H1 (cell line): ENCODE data around the gene GFAP. TPM values are rescaled to one million over a fixed set of nuclear protein-coding genes. Genes with fewer than 3 reads are reported as not detected.

ENCODE experiments used
- CTCF ChIA-PET: fragments of 300-600 bp; sonication (Branson Sonifier 250); formaldehyde crosslinking; loops from one replicate; lab custom pipeline; 2021; ENCODE audit not compliant: partially characterized antibody; lab: Charles Lee
- POLR2A ChIA-PET: fragments of 300-600 bp; sonication (Branson Sonifier 250); formaldehyde crosslinking; loops from one replicate; lab custom pipeline; 2021; ENCODE audit warnings: inconsistent platforms; ENCODE audit not compliant: partially characterized antibody; lab: Charles Lee
- DNase-seq, 2 experiments: peaks; one replicate each; pipeline versions ENCODE4 v3.0.0 to v3.0.0-alpha.2; 2010 to 2022; ENCODE audit warnings: low spot score in 2 of 2, low read depth in 1 of 2, mixed read lengths in 1 of 2
- FAIRE-seq: peaks from 2 replicates; lab custom pipeline; 2011; peaks lifted over from hg19 to GRCh38; lab: Jason Lieb, UNC
- H2AFZ ChIP-seq: 2 replicates; pipeline ENCODE4 v1.8.1; 2012; ENCODE audit warnings: low read length, inconsistent platforms
- H2AK5ac ChIP-seq: 2 replicates; pipeline ENCODE4 v1.6.1; 2013; ENCODE audit warnings: low read depth, low read length
- H2BK120ac ChIP-seq: replicated peaks from 2 replicates; pipeline ENCODE3; 2013; ENCODE audit warnings: low read depth, low read length, inconsistent platforms
- H2BK12ac ChIP-seq: 2 replicates; pipeline ENCODE4 v1.6.1; 2013; ENCODE audit warnings: low read depth, low read length
- H2BK15ac ChIP-seq: 2 replicates; pipeline ENCODE4 v1.6.1; 2013; ENCODE audit warnings: low read length
- H2BK20ac ChIP-seq: 2 replicates; pipeline ENCODE4 v1.6.1; 2013; ENCODE audit warnings: low read length
- H2BK5ac ChIP-seq: 2 replicates; pipeline ENCODE4 v1.6.1; 2013; ENCODE audit warnings: low read depth, low read length
- H3K14ac ChIP-seq: 2 replicates; pipeline ENCODE4 v1.6.1; 2013; ENCODE audit warnings: inconsistent platforms; ENCODE audit not compliant: insufficient read length
- H3K18ac ChIP-seq: 2 replicates; pipeline ENCODE4 v1.6.1; 2013; ENCODE audit warnings: low read length; ENCODE audit errors: extremely low read depth
- H3K23ac ChIP-seq: 2 replicates; pipeline ENCODE4 v1.6.1; 2013; ENCODE audit warnings: inconsistent platforms; ENCODE audit not compliant: insufficient read length
- H3K23me2 ChIP-seq: 2 replicates; pipeline ENCODE4 v1.6.1; 2013; ENCODE audit warnings: low read depth, low read length
- H3K27ac ChIP-seq: 2 replicates; pipeline ENCODE4 v1.6.1; 2011; ENCODE audit warnings: low read depth, low read length, inconsistent platforms
- H3K27me3 ChIP-seq, 4 experiments: replicated peaks in 1 of 4; 1 replicate in 1 of 4; 2 replicates in 3 of 4; pipeline versions ENCODE4 v1.6.1 to v1.8.1; 2011 to 2013; ENCODE audit warnings: low read length in 3 of 4, mild to moderate bottlenecking in 3 of 4, inconsistent platforms in 2 of 4, mixed read lengths in 2 of 4, moderate library complexity in 1 of 4; ENCODE audit not compliant: control insufficient read depth in 3 of 4, insufficient read depth in 3 of 4; ENCODE audit errors: extremely low read depth in 1 of 4
- H3K36me3 ChIP-seq, 4 experiments: 2 replicates each; pipeline versions ENCODE4 v1.6.1 to v1.8.1; 2011 to 2013; ENCODE audit warnings: mild to moderate bottlenecking in 4 of 4, low read length in 3 of 4, moderate library complexity in 2 of 4, control low read depth in 1 of 4, inconsistent platforms in 1 of 4; ENCODE audit not compliant: insufficient read depth in 4 of 4, control insufficient read depth in 2 of 4
- H3K4ac ChIP-seq: replicated peaks from 2 replicates; pipeline ENCODE3; 2013; ENCODE audit warnings: low read length, low read depth, mixed read lengths, inconsistent platforms; ENCODE audit not compliant: insufficient read length
- H3K4me1 ChIP-seq, 4 experiments: replicated peaks in 1 of 4; 1 replicate in 1 of 4; 2 replicates in 3 of 4; pipeline versions ENCODE4 v1.6.1 to v1.8.1; 2011 to 2013; ENCODE audit warnings: low read length in 3 of 4, inconsistent platforms in 2 of 4, mixed read lengths in 1 of 4; ENCODE audit not compliant: insufficient read depth in 4 of 4, control insufficient read depth in 3 of 4
- H3K4me2 ChIP-seq, 2 experiments: 2 replicates each; pipeline versions ENCODE4 v1.6.1 to v1.8.1; 2011 to 2013; ENCODE audit warnings: low read depth in 2 of 2, low read length in 2 of 2, control low read depth in 1 of 2, inconsistent platforms in 1 of 2, mild to moderate bottlenecking in 1 of 2; ENCODE audit not compliant: insufficient read depth in 1 of 2
- H3K4me3 ChIP-seq, 4 experiments: fragments of 200-600, 300-600 bp in 1 of 4; sonication (generic), shearing (Covaris generic), sonication (Bioruptor Twin) in 1 of 4; 2 replicates each; pipeline versions ENCODE4 v1.5.1 to v1.8.1; 2011 to 2016; ENCODE audit warnings: low read length in 4 of 4, low read depth in 3 of 4, control low read depth in 2 of 4, inconsistent platforms in 2 of 4, mild to moderate bottlenecking in 2 of 4, mixed read lengths in 1 of 4, moderate library complexity in 1 of 4; ENCODE audit not compliant: insufficient read depth in 2 of 4; ENCODE audit errors: extremely low read depth in 1 of 4
- H3K56ac ChIP-seq: replicated peaks from 2 replicates; pipeline ENCODE3; 2013; ENCODE audit warnings: low read depth, mild to moderate bottlenecking, mixed read lengths, low read length, inconsistent platforms; ENCODE audit not compliant: insufficient read length
- H3K79me1 ChIP-seq: 2 replicates; pipeline ENCODE4 v1.6.1; 2013; ENCODE audit warnings: low read depth, low read length, control low read depth
- H3K79me2 ChIP-seq, 2 experiments: 2 replicates each; pipeline versions ENCODE4 v1.6.1 to v1.8.1; 2012 to 2013; ENCODE audit warnings: low read length in 2 of 2, mild to moderate bottlenecking in 2 of 2, inconsistent platforms in 1 of 2; ENCODE audit not compliant: insufficient read depth in 2 of 2, control insufficient read depth in 1 of 2
- H3K9ac ChIP-seq, 4 experiments: replicated peaks in 1 of 4; 1 replicate in 1 of 4; 2 replicates in 3 of 4; pipeline versions ENCODE4 v1.6.1 to v1.8.1; 2011 to 2013; ENCODE audit warnings: low read depth in 3 of 4, low read length in 3 of 4, control low read depth in 2 of 4, mild to moderate bottlenecking in 2 of 4, moderate library complexity in 2 of 4, inconsistent platforms in 1 of 4; ENCODE audit errors: extremely low read depth in 1 of 4
- H3K9me3 ChIP-seq, 2 experiments: 2 replicates each; pipeline versions ENCODE4 v1.6.1 to v1.8.1; 2012 to 2013; ENCODE audit warnings: mild to moderate bottlenecking in 2 of 2, moderate library complexity in 2 of 2, control low read depth in 1 of 2, inconsistent platforms in 1 of 2, low read depth in 1 of 2, low read length in 1 of 2, mixed read lengths in 1 of 2; ENCODE audit not compliant: insufficient read depth in 2 of 2
- H4K20me1 ChIP-seq, 2 experiments: replicated peaks in 1 of 2; 2 replicates each; pipeline versions ENCODE3 to v1.8.1; 2011 to 2013; ENCODE audit warnings: inconsistent platforms in 2 of 2, low read length in 2 of 2, mild to moderate bottlenecking in 1 of 2; ENCODE audit not compliant: insufficient read depth in 2 of 2, control insufficient read depth in 1 of 2
- H4K5ac ChIP-seq: 2 replicates; pipeline ENCODE4 v1.6.1; 2013; ENCODE audit warnings: low read length, low read depth, mixed read lengths, inconsistent platforms; ENCODE audit not compliant: insufficient read length
- H4K8ac ChIP-seq: 2 replicates; pipeline ENCODE4 v1.8.0; 2013; ENCODE audit warnings: mild to moderate bottlenecking, moderate library complexity, low read length, inconsistent platforms; ENCODE audit not compliant: insufficient read depth; ENCODE audit errors: extremely low read depth
- H4K91ac ChIP-seq: replicated peaks from 2 replicates; pipeline ENCODE3; 2013; ENCODE audit warnings: low read length, mixed read lengths, inconsistent platforms; ENCODE audit not compliant: insufficient read length
- KDM4A ChIP-seq: IDR thresholded peaks from one replicate; pipeline ENCODE4 v1.7.1; 2012; ENCODE audit warnings: low read depth, mild to moderate bottlenecking, moderate library complexity, low read length, inconsistent platforms; ENCODE audit not compliant: severe bottlenecking
- RXRA ChIP-seq: IDR thresholded peaks from 2 replicates; pipeline ENCODE4 v1.6.1; 2011; ENCODE audit warnings: low read depth, mild to moderate bottlenecking, low read length, moderate library complexity; ENCODE audit not compliant: insufficient read depth
- WGBS, 2 experiments: shearing (Covaris generic) in 1 of 2; methylation state at CpG; one replicate each; pipeline versions ENCODE4 v1.1.6 to v1.1.7; 2013 to 2015; ENCODE audit warnings: low lambda C conversion rate in 2 of 2, mixed read lengths in 2 of 2, inconsistent platforms in 1 of 2, low coverage in 1 of 2, missing lambda C conversion rate in 1 of 2; ENCODE audit not compliant: insufficient replicate concordance in 2 of 2, insufficient coverage in 1 of 2, insufficient read length in 1 of 2; ENCODE audit errors: extremely low coverage in 1 of 2, missing lambda C conversion rate in 1 of 2; 5-methylcytosine and 5-hydroxymethylcytosine counted together
- microRNA-seq, 2 experiments: library from miRNA; unstranded; fragments of <30 nt; microRNA quantifications; one replicate each; pipeline versions ENCODE4 to v1.2.0, GENCODE V29; 2016 to 2020; ENCODE audit warnings: borderline microRNAs expressed in 2 of 2, borderline number of aligned reads in 2 of 2, borderline replicate concordance in 1 of 2
- polyA plus RNA-seq, 7 experiments: library from polyadenylated mRNA; depleted of rRNA in 3 of 7; stranded (reverse) in 5 of 7; unstranded in 2 of 7; fragments of >200 nt in 5 of 7; fragments of 200-250 nt in 2 of 7; gene quantifications; 1 replicate in 5 of 7; 2 replicates in 1 of 7; 4 replicates in 1 of 7; pipeline versions ENCODE4 v1.2.1 to v1.2.3, GENCODE V29; 2011 to 2013; ENCODE audit warnings: missing spikeins in 2 of 7, mixed read lengths in 2 of 7
- small RNA-seq: library from polyadenylated mRNA; stranded (forward); fragments of <200 nt; extraction: miRNeasy Mini kit (QIAGEN cat#:217004); gene quantifications from one replicate; pipeline ENCODE3, GENCODE V24; 2013; ENCODE audit not compliant: insufficient read depth
- total RNA-seq: library from RNA; stranded (reverse); fragmentation: NEBNext Ultra II Directional; extraction: Animal tissue kit (Norgen Biotek cat#: 25700); gene quantifications from 2 replicates; pipeline ENCODE4 v1.2.1, GENCODE V29; 2021

Gene GFAP
- total and polyA plus RNA-seq, 2 of the 8 experiments (the other 6 are each of a cell fraction or from before 2014, with no cell fraction given), result 1.3 to 1.5 TPM

DNA sequence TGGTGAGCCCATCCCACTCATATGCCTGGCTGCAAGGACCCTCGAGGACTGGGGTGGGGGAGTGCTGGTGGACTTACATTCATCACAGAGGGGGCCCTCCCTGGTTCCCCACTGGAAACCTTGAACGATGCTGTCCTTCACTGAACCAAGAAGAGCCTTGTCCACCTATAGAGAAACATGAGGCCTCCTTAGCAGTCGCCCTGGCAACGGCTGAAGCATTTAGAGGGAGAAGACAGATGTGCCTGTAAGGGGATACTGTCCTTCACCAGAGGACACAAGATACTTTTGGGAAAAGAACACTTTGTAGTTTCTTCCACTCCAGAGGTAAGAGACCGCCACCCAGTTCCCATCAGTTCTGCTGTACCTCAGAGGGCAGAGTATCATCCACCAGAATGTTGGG lies 61.1 kb downstream of the GFAP start:
- CTCF ChIA-PET, result interaction anchor here (0.8 to 28.4 kb wide), 6 partner anchors 9 to 80 kb away, joined by 3 to 577 read pairs (median 5); no protein-coding TSS in a partner anchor

More for the DNA sequence above, 61.1 kb downstream of the GFAP start:
- H4K8ac ChIP-seq, result no peak overlapping the region
- no peak overlapping the region for H3K4me2 ChIP-seq
- H3K23me2 ChIP-seq, result no peaks in the 10 kb centered on the region
- no peaks in the 10 kb centered on the region for H3K4me1 ChIP-seq
- no peak overlapping the region for H3K27ac ChIP-seq
- FAIRE-seq (no peak), DNase-seq (no peak)
- peaks cover 31 to 85% (median 63%) of the 10 kb centered on the region in 4 experiments for H3K36me3 ChIP-seq
- H3K9ac ChIP-seq, result no peak overlapping the region
- H2BK15ac ChIP-seq, result no peak overlapping the region
- no peak overlapping the region for H3K4ac ChIP-seq
- H2BK12ac ChIP-seq, result no peak overlapping the region
- H3K18ac ChIP-seq, result no peak overlapping the region
- POLR2A ChIA-PET, result interaction anchor here (1.2 kb wide), 1 partner anchor 28 kb away, joined by 5 read pairs; no protein-coding TSS in a partner anchor
- H2BK120ac ChIP-seq, result no peak overlapping the region
- H2BK5ac ChIP-seq, result no peak overlapping the region
- no peak overlapping the region for H2BK20ac ChIP-seq
- no peak overlapping the region for H3K56ac ChIP-seq
- H4K5ac ChIP-seq, result no peak overlapping the region
- H3K23ac ChIP-seq, result no peak overlapping the region
- no peaks in the 10 kb centered on the region for H3K27me3 ChIP-seq
- no peak overlapping the region for H2AFZ ChIP-seq
- TF ChIP-seq RXRA (no peak), KDM4A (no peak)
- H4K91ac ChIP-seq, result no peak overlapping the region
- no peaks in the 10 kb centered on the region for H3K9me3 ChIP-seq
- 89% methylated on average over 5 of the region's 5 CpGs; no CpG with 5 or more reads in 1 of the 2 experiments for WGBS, 2 experiments
- peaks cover 0 to 1% of the 10 kb centered on the region in 2 experiments for H4K20me1 ChIP-seq
- no peak overlapping the region for H3K14ac ChIP-seq
- H3K79me2 ChIP-seq, result no peaks in the 10 kb centered on the region
- no peak overlapping the region for H2AK5ac ChIP-seq
- no peaks in the 10 kb centered on the region for H3K79me1 ChIP-seq
- H3K4me3 ChIP-seq, result no peak overlapping the region

Small RNA genes lying within 50 kb of the gene (microRNA-seq; reads per million reads assigned to microRNA genes)
- gene MIR6783, result 0.20 to 0.92 reads per million in 2 experiments

Small RNA genes lying within 50 kb of the gene (small RNA-seq; reads per million reads assigned to genes)
- gene CCDC103 (not detected), gene MIR6783 (9.1 reads per million, percentile 80 among the genes with 10 or more reads in this experiment), gene RN7SL405P (not detected)

Other genes starting within 250 kb of the GFAP start
- 33.2 and 38.1 TPM in 2 replicates for gene CCDC43, start 225.7 kb downstream of the GFAP start, total RNA-seq
- 4.0 and 4.9 TPM in 2 replicates for gene CCDC43, start 225.7 kb downstream of the GFAP start, polyA plus RNA-seq (2011; rRNA removed)
- 26.9 and 29.1 TPM in 2 replicates for gene DBF4B, start 206.8 kb downstream of the GFAP start, total RNA-seq
- 20.2 and 27.6 TPM in 2 replicates for gene DBF4B, start 206.8 kb downstream of the GFAP start, polyA plus RNA-seq (2011; rRNA removed)
- 2.8 and 2.9 TPM in 2 replicates for gene ADAM11, start 156.5 kb downstream of the GFAP start, total RNA-seq
- gene ADAM11, start 156.5 kb downstream of the GFAP start, polyA plus RNA-seq (2011; rRNA removed), result 2.3 and 2.7 TPM in 2 replicates
- gene GJC1, start 85.2 kb downstream of the GFAP start, total RNA-seq, result 154 and 156 TPM in 2 replicates
- gene GJC1, start 85.2 kb downstream of the GFAP start, polyA plus RNA-seq (2011; rRNA removed), result 22.1 and 29.1 TPM in 2 replicates
- not detected in 2 replicates for gene HIGD1B, start 67.6 kb downstream of the GFAP start, total RNA-seq
- gene HIGD1B, start 67.6 kb downstream of the GFAP start, polyA plus RNA-seq (2011; rRNA removed), result not detected in 2 replicates
- gene EFTUD2, start 16.1 kb downstream of the GFAP start, total RNA-seq, result 174 and 195 TPM in 2 replicates
- 118 and 127 TPM in 2 replicates for gene EFTUD2, start 16.1 kb downstream of the GFAP start, polyA plus RNA-seq (2011; rRNA removed)
- 58.1 and 59.4 TPM in 2 replicates for gene KIF18B, start 32.3 kb upstream of the GFAP start, total RNA-seq
- gene KIF18B, start 32.3 kb upstream of the GFAP start, polyA plus RNA-seq (2011; rRNA removed), result 39.0 and 51.1 TPM in 2 replicates
- gene C1QL1, start 52.8 kb upstream of the GFAP start, total RNA-seq, result 7.5 and 7.6 TPM in 2 replicates
- gene C1QL1, start 52.8 kb upstream of the GFAP start, polyA plus RNA-seq (2011; rRNA removed), result 10.5 and 16.5 TPM in 2 replicates
- 33.7 and 35.6 TPM in 2 replicates for gene DCAKD, start 136.1 kb upstream of the GFAP start, total RNA-seq
- 52.9 and 61.8 TPM in 2 replicates for gene DCAKD, start 136.1 kb upstream of the GFAP start, polyA plus RNA-seq (2011; rRNA removed)
- 149 and 152 TPM in 2 replicates for gene NMT1, start 145.8 kb upstream of the GFAP start, total RNA-seq
- gene NMT1, start 145.8 kb upstream of the GFAP start, polyA plus RNA-seq (2011; rRNA removed), result 35.5 and 42.9 TPM in 2 replicates
- gene PLCD3, start 217.0 kb upstream of the GFAP start, total RNA-seq, result 42.7 and 48.1 TPM in 2 replicates
- 26.5 and 32.3 TPM in 2 replicates for gene PLCD3, start 217.0 kb upstream of the GFAP start, polyA plus RNA-seq (2011; rRNA removed)
- 9.3 and 10.7 TPM in 2 replicates for gene ACBD4, start 220.2 kb upstream of the GFAP start, total RNA-seq
- gene ACBD4, start 220.2 kb upstream of the GFAP start, polyA plus RNA-seq (2011; rRNA removed), result 7.3 and 14.2 TPM in 2 replicates
- gene HEXIM1, start 233.0 kb upstream of the GFAP start, total RNA-seq, result 36.9 and 38.3 TPM in 2 replicates
- gene HEXIM1, start 233.0 kb upstream of the GFAP start, polyA plus RNA-seq (2011; rRNA removed), result 9.1 and 11.1 TPM in 2 replicates
- gene HEXIM2, start 246.4 kb upstream of the GFAP start, total RNA-seq, result 13.2 and 13.9 TPM in 2 replicates
- gene HEXIM2, start 246.4 kb upstream of the GFAP start, polyA plus RNA-seq (2011; rRNA removed), result 7.5 and 10.6 TPM in 2 replicates